Loucy (cell line): ENCODE results near the gene TSEN2.

Experiments used
- H2AFZ ChIP-seq: fragments of 200-600 bp; sonication (generic); 2 replicates; pipeline ENCODE4 v1.6.0; 2016; ENCODE audit warnings: antibody characterized with exemption, mild to moderate bottlenecking, low read length, moderate library complexity
- H3F3A ChIP-seq: fragments of 200-600 bp; 2 replicates; pipeline ENCODE4 v1.6.0; 2016; ENCODE audit warnings: antibody characterized with exemption, low read depth, mild to moderate bottlenecking
- H3K27me3 ChIP-seq: fragments of 200-600 bp; sonication (generic); 2 replicates; pipeline ENCODE4 v1.6.1; 2014; ENCODE audit warnings: low read length, mild to moderate bottlenecking; ENCODE audit not compliant: insufficient read depth, poor library complexity, severe bottlenecking
- H3K36me3 ChIP-seq: fragments of 200-600 bp; sonication (generic); 2 replicates; pipeline ENCODE4 v1.6.1; 2016; ENCODE audit warnings: low read length; ENCODE audit not compliant: insufficient read depth
- H3K4me1 ChIP-seq: fragments of 200-600 bp; sonication (generic); 2 replicates; pipeline ENCODE4 v1.5.1; 2014; ENCODE audit warnings: low read length, mild to moderate bottlenecking; ENCODE audit not compliant: insufficient read depth, poor library complexity, severe bottlenecking
- H3K4me2 ChIP-seq: fragments of 200-600 bp; sonication (generic); 2 replicates; pipeline ENCODE4 v1.6.0; 2014; ENCODE audit warnings: antibody characterized with exemption, low read length, low read depth, mild to moderate bottlenecking; ENCODE audit not compliant: poor library complexity, severe bottlenecking
- H3K4me3 ChIP-seq: fragments of 200-600 bp; sonication (generic); 2 replicates; pipeline ENCODE4 v1.5.1; 2014; ENCODE audit warnings: low read length, mild to moderate bottlenecking, mixed read lengths; ENCODE audit not compliant: poor library complexity, severe bottlenecking
- H3K79me2 ChIP-seq: fragments of 200-600 bp; sonication (generic); 2 replicates; pipeline ENCODE4 v1.6.1; 2014; ENCODE audit warnings: low read length; ENCODE audit not compliant: insufficient read depth
- H3K9ac ChIP-seq: fragments of 200-600 bp; sonication (generic); 2 replicates; pipeline ENCODE4 v1.6.0; 2014; ENCODE audit warnings: mild to moderate bottlenecking, low read depth, low read length, moderate library complexity; ENCODE audit not compliant: poor library complexity, severe bottlenecking
- H3K9me2 ChIP-seq: fragments of 200-600 bp; sonication (generic); replicated peaks from 2 replicates; pipeline ENCODE4 v1.6.1; 2016; ENCODE audit warnings: low read depth, low read length, mixed read lengths
- H3K9me3 ChIP-seq: fragments of 200-600 bp; sonication (generic); 2 replicates; pipeline ENCODE4 v1.6.1; 2014; ENCODE audit warnings: mild to moderate bottlenecking, antibody characterized with exemption, low read length, low read depth; ENCODE audit not compliant: insufficient read depth
- H4K20me1 ChIP-seq: fragments of 200-600 bp; sonication (generic); 2 replicates; pipeline ENCODE4 v1.6.0; 2014; ENCODE audit warnings: antibody characterized with exemption, low read length, mild to moderate bottlenecking; ENCODE audit not compliant: insufficient read depth, poor library complexity, severe bottlenecking
- CTCF ChIP-seq: fragments of 200-600 bp; sonication (generic); conservative IDR thresholded peaks from 2 replicates; pipeline ENCODE4 v1.5.1; 2014; ENCODE audit warnings: mild to moderate bottlenecking, antibody characterized with exemption, low read length
- EZH2phosphoT487 ChIP-seq: fragments of 200-600 bp; IDR thresholded peaks from 2 replicates; pipeline ENCODE4 v1.6.1; 2018; ENCODE audit warnings: antibody characterized with exemption, mild to moderate bottlenecking, moderate library complexity, borderline replicate concordance

The TSEN2 gene

DNA sequence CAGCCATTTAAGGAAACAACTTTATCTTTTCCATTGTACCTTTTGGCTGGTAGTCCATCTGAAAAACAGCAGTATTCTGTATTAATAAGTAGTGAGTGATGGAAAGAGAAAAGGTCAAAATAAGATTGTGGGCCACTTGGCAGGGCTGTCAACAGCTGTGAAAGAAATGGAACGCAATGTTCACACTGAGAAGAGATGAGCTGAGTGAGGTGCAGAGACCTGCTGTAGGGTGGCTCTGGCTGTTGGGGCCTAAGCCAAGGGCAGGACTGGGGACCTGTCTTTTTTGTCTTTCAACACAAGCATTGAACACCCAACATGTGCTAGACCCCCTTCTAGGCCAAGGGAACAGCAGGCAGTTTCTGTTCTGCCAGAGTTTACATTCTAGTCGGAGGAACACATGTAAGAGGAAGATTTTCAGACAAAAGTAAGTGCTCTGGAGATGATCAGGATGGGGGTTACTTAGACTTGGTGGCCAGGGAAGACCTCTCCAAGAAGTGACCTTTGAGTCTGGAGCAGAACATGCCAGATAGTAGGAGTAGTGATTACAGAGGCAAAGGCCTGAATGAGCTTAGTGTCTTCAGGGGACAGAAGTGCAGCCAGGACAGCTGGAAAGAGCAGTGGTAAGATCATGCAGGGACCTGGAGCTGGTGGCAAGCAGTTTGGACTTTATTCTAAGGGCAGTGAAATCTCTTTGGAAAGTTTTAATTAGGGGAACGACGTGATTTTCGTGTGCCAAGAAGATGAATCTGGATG lies 29.6 kb downstream of the TSEN2 start:
- Histone ChIP-seq H3F3A (no peaks in the 10 kb centered on the region), H3K4me2 (no peak overlapping the region), H3K9me2 (no peaks in the 10 kb centered on the region), H3K9ac (no peak overlapping the region), H2AFZ (no peak overlapping the region), H3K36me3 (no peaks in the 10 kb centered on the region), H3K27me3 (no peaks in the 10 kb centered on the region), H3K9me3 (no peaks in the 10 kb centered on the region), H3K4me1 (no peaks in the 10 kb centered on the region), H3K4me3 (no peak overlapping the region), H4K20me1 (no peaks in the 10 kb centered on the region), H3K79me2 (no peaks in the 10 kb centered on the region)
- no peak for TF ChIP-seq CTCF
- no peak for TF ChIP-seq EZH2phosphoT487

DNA sequence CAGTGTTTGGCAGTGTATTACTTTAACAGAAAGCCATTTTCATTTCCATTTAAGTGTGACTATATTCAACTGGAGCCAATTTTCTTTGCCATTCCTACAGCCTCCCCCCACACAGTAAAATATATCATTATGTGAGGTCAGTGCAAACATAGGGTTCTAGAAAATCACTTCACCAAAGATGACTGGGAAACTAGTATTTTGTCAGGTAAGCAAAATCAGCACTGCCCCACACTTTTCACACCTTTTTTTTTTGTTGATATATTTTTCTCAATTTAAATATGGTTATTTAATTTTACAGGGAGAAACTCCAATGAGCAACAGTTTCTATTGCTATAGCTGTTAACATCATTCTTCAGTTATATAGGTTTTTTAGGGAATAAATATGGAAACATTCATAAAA lies 31.4 kb downstream of the TSEN2 start:
- Histone ChIP-seq H3K9me2 (no peaks in the 10 kb centered on the region), H2AFZ (no peak overlapping the region), H3K4me1 (no peaks in the 10 kb centered on the region), H3K9me3 (no peaks in the 10 kb centered on the region), H3K9ac (no peak overlapping the region), H3K4me3 (no peak overlapping the region), H3K4me2 (no peak overlapping the region), H3K36me3 (no peaks in the 10 kb centered on the region), H4K20me1 (no peaks in the 10 kb centered on the region), H3K79me2 (no peaks in the 10 kb centered on the region), H3K27me3 (no peaks in the 10 kb centered on the region), H3F3A (no peaks in the 10 kb centered on the region)
- no peak for TF ChIP-seq CTCF
- no peak for TF ChIP-seq EZH2phosphoT487

DNA sequence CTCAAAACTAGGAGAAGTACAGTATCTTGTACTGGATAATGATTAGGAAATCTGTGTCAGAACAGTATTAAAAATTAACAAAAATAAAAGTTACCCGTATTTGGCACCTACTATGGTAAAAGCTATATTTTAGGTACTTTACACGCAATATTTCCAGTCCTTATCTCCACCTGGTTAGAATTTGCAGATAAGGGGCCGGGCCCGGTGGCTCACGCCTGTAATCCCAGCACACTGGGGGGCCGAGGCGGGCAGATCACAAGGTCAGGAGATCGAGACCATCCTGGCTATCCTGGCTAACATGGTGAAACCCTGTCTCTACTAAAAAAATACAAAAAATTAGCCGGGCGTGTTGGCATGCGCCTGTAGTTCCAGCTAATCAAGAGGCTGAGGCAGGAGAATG lies 32.6 kb downstream of the TSEN2 start:
- no peak overlapping the region for H2AFZ ChIP-seq
- no peaks in the 10 kb centered on the region for H3K4me1 ChIP-seq
- H3K9me3 ChIP-seq: no peaks in the 10 kb centered on the region
- no peak overlapping the region for H3K4me3 ChIP-seq
- no peaks in the 10 kb centered on the region for H3F3A ChIP-seq
- no peaks in the 10 kb centered on the region for H3K9me2 ChIP-seq
- no peaks in the 10 kb centered on the region for H4K20me1 ChIP-seq
- no peak overlapping the region for H3K4me2 ChIP-seq
- no peaks in the 10 kb centered on the region for H3K27me3 ChIP-seq
- H3K9ac ChIP-seq: no peak overlapping the region
- no peak for TF ChIP-seq EZH2phosphoT487
- no peak for TF ChIP-seq CTCF
- no peaks in the 10 kb centered on the region for H3K79me2 ChIP-seq
- no peaks in the 10 kb centered on the region for H3K36me3 ChIP-seq
